Liver (tissue), 9 donors: ENCODE data around the gene PEMT. TPM values are rescaled to one million over a fixed set of nuclear protein-coding genes. Genes with fewer than 3 reads are reported as not detected.

Source experiments
- DNase-seq: peaks from one replicate; pipeline ENCODE4 v3.0.0-alpha.2; 2017; ENCODE audit warnings: low spot score
- H3K27ac ChIP-seq, 2 donors: one replicate each; pipeline ENCODE4 v1.7.0; 2013; ENCODE audit warnings: inconsistent platforms in 2 of 2, low read length in 2 of 2, control low read depth in 1 of 2, low read depth in 1 of 2, mild to moderate bottlenecking in 1 of 2
- H3K27me3 ChIP-seq, 4 donors: one replicate each; pipeline versions ENCODE4 v1.6.1 to v1.7.0; 2013; ENCODE audit warnings: low read length in 3 of 4, inconsistent platforms in 1 of 4, mild to moderate bottlenecking in 1 of 4, moderate library complexity in 1 of 4; ENCODE audit not compliant: control insufficient read depth in 4 of 4, insufficient read depth in 4 of 4
- H3K36me3 ChIP-seq, 4 donors: one replicate each; pipeline versions ENCODE4 v1.6.1 to v1.7.0; 2013; ENCODE audit warnings: low read length in 3 of 4, mild to moderate bottlenecking in 3 of 4, low read depth in 1 of 4, moderate library complexity in 1 of 4; ENCODE audit not compliant: control insufficient read depth in 4 of 4, insufficient read depth in 3 of 4
- H3K4me1 ChIP-seq, 4 donors: one replicate each; pipeline versions ENCODE4 v1.6.1 to v1.7.0; 2013; ENCODE audit warnings: low read length in 3 of 4, mild to moderate bottlenecking in 3 of 4, moderate library complexity in 1 of 4; ENCODE audit not compliant: control insufficient read depth in 4 of 4, insufficient read depth in 4 of 4
- H3K4me3 ChIP-seq, 3 donors: one replicate each; pipeline versions ENCODE4 v1.6.1 to v1.7.0; 2013; ENCODE audit warnings: low read length in 3 of 3, control low read depth in 1 of 3, low read depth in 1 of 3, mild to moderate bottlenecking in 1 of 3
- H3K9ac ChIP-seq, 2 donors: one replicate each; pipeline ENCODE4 v1.7.0; 2013; ENCODE audit warnings: low read length in 2 of 2, mild to moderate bottlenecking in 2 of 2, moderate library complexity in 2 of 2, control low read depth in 1 of 2, low read depth in 1 of 2
- H3K9me3 ChIP-seq, 4 donors: one replicate each; pipeline versions ENCODE4 v1.6.1 to v1.7.0; 2013; ENCODE audit warnings: low read length in 3 of 4; ENCODE audit not compliant: control insufficient read depth in 4 of 4
- EGR1 ChIP-seq, 2 donors: IDR thresholded peaks; 2 replicates each; pipeline ENCODE4 v1.6.1; 2016 to 2018; ENCODE audit warnings: antibody characterized with exemption in 2 of 2, low read depth in 2 of 2
- FOXA1 ChIP-seq: IDR thresholded peaks from 2 replicates; pipeline ENCODE4 v1.6.1; 2016; ENCODE audit warnings: antibody characterized with exemption
- FOXA2 ChIP-seq: IDR thresholded peaks from 2 replicates; pipeline ENCODE4 v1.6.1; 2016; ENCODE audit warnings: antibody characterized with exemption
- HNF4A ChIP-seq, 2 donors: conservative IDR thresholded peaks; 2 replicates each; pipeline ENCODE4 v1.6.1; 2016; ENCODE audit warnings: antibody characterized with exemption in 2 of 2, mild to moderate bottlenecking in 2 of 2
- JUND ChIP-seq, 2 donors: IDR thresholded peaks; 2 replicates each; pipeline ENCODE4 v1.6.1; 2016; ENCODE audit warnings: antibody characterized with exemption in 2 of 2
- NR2F2 ChIP-seq: IDR thresholded peaks from 2 replicates; pipeline ENCODE4 v1.6.1; 2016; ENCODE audit warnings: antibody characterized with exemption
- RXRA ChIP-seq, 2 donors: IDR thresholded peaks; 2 replicates each; pipeline ENCODE4 v1.6.1; 2017 to 2018; ENCODE audit warnings: antibody characterized with exemption in 2 of 2, mild to moderate bottlenecking in 1 of 2
- SP1 ChIP-seq: IDR thresholded peaks from 2 replicates; pipeline ENCODE4 v1.6.1; 2018; ENCODE audit warnings: antibody characterized with exemption, mild to moderate bottlenecking
- WGBS: extraction: QIAGEN DNeasy Blood & Tissue Kit; methylation state at CpG from one replicate; pipeline ENCODE4 v1.1.7; 2013; 5-methylcytosine and 5-hydroxymethylcytosine counted together
- polyA plus RNA-seq, 2 donors: library from polyadenylated mRNA; stranded (reverse) in 1 of 2; unstranded in 1 of 2; fragments of 200-250 nt in 1 of 2; fragments of >200 nt in 1 of 2; fragmentation: Nextera tagmentation in 1 of 2; extraction: Ambion mirVana in 1 of 2; gene quantifications; one replicate each; pipeline versions ENCODE4 v1.2.1 to v1.2.3, GENCODE V29; 2013 to 2015
- total RNA-seq, 2 donors: library from RNA; depleted of rRNA; stranded (reverse); fragments of >200 nt; gene quantifications; one replicate each; pipeline ENCODE4 v1.2.3, GENCODE V29; 2014
- TF ChIP-seq, protein P1 (sequence below): IDR thresholded peaks from 2 replicates; pipeline ENCODE4 v1.6.1; 2016; ENCODE audit warnings: antibody characterized with exemption
- TF ChIP-seq, protein P2 (sequence below): IDR thresholded peaks from 2 replicates; pipeline ENCODE4 v1.6.1; 2016; ENCODE audit warnings: antibody characterized with exemption, mild to moderate bottlenecking
- TF ChIP-seq, protein P3 (sequence below): IDR thresholded peaks from 2 replicates; pipeline ENCODE4 v1.6.1; 2016; ENCODE audit warnings: antibody characterized with exemption
- donor health status: healthy.
- donor health status: healthy.
- donor health status: healthy.
- donor health status: healthy.
- donor health status: healthy.

PEMT gene
- total and polyA plus RNA-seq, 4 donors: 64.6 to 211 (median 184) TPM

DNA sequence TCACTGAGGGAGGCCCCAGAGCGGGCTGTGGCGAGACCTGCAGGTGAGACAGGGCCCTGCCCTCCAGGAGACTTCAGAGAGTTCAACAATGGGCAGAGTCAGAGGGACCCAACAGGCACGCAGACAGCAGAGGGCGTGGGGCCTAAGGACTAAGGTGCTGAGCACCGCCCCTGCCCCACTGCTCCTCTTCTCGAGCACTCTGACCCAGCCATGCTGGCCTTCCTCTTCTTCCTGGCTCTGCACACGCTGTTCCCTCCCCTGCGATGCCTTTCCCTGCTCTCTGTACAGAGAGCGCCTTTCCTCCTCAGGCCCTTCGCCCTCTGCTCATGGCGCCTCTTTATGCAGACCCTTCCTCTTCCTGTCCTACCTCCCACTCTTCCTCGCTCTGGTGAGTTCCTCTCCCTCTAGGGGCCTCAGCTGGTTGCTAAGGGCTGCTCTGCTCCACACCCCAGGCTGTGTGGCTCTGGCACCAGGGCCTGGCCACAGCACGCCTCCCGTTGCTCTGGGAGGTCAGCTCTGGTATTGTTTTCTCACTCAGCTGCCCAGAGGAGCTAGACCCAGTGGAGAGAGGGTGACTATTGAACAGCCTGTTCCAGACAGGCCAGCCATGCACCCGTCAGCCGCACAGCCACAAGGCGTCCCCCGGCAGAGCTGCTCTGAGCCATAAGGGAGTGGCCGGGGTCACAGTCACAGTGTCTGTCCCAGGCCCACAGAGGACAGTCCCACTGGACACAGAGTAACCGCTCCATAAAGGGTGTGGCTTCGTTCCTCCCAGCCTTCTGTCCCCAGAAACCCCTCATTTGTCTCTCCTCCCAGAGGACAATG is 81.7 kb downstream of the PEMT start:
- no peaks in the 10 kb centered on the region for H3K9me3 ChIP-seq
- H3K36me3 ChIP-seq: peaks cover 3 to 28% (median 9%) of the 10 kb centered on the region in 4 donors
- H3K9ac ChIP-seq: no peak overlapping the region
- 93% methylated on average over 21 of the region's 21 CpGs for WGBS
- no peak for DNase-seq
- H3K27ac ChIP-seq: no peak overlapping the region
- no peaks in the 10 kb centered on the region for H3K4me1 ChIP-seq
- H3K27me3 ChIP-seq: no peaks in the 10 kb centered on the region
- no peak overlapping the region for H3K4me3 ChIP-seq
- TF ChIP-seq SP1 (no peak), NR2F2 (no peak), RXRA (IDR thresholded peaks at IDR 0.05) (no peak), FOXA2 (no peak), HNF4A (conservative IDR thresholded peaks at IDR 0.05) (no peak), EGR1 (IDR thresholded peaks at IDR 0.05; ENCODE audit: low read depth in 2 of 2) (no peak), FOXA1 (no peak), JUND (IDR thresholded peaks at IDR 0.05) (no peak)
- TF ChIP-seq, protein P1, sequence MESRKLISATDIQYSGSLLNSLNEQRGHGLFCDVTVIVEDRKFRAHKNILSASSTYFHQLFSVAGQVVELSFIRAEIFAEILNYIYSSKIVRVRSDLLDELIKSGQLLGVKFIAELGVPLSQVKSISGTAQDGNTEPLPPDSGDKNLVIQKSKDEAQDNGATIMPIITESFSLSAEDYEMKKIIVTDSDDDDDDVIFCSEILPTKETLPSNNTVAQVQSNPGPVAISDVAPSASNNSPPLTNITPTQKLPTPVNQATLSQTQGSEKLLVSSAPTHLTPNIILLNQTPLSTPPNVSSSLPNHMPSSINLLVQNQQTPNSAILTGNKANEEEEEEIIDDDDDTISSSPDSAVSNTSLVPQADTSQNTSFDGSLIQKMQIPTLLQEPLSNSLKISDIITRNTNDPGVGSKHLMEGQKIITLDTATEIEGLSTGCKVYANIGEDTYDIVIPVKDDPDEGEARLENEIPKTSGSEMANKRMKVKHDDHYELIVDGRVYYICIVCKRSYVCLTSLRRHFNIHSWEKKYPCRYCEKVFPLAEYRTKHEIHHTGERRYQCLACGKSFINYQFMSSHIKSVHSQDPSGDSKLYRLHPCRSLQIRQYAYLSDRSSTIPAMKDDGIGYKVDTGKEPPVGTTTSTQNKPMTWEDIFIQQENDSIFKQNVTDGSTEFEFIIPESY: no peak
- TF ChIP-seq, protein P2, sequence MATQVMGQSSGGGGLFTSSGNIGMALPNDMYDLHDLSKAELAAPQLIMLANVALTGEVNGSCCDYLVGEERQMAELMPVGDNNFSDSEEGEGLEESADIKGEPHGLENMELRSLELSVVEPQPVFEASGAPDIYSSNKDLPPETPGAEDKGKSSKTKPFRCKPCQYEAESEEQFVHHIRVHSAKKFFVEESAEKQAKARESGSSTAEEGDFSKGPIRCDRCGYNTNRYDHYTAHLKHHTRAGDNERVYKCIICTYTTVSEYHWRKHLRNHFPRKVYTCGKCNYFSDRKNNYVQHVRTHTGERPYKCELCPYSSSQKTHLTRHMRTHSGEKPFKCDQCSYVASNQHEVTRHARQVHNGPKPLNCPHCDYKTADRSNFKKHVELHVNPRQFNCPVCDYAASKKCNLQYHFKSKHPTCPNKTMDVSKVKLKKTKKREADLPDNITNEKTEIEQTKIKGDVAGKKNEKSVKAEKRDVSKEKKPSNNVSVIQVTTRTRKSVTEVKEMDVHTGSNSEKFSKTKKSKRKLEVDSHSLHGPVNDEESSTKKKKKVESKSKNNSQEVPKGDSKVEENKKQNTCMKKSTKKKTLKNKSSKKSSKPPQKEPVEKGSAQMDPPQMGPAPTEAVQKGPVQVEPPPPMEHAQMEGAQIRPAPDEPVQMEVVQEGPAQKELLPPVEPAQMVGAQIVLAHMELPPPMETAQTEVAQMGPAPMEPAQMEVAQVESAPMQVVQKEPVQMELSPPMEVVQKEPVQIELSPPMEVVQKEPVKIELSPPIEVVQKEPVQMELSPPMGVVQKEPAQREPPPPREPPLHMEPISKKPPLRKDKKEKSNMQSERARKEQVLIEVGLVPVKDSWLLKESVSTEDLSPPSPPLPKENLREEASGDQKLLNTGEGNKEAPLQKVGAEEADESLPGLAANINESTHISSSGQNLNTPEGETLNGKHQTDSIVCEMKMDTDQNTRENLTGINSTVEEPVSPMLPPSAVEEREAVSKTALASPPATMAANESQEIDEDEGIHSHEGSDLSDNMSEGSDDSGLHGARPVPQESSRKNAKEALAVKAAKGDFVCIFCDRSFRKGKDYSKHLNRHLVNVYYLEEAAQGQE: no peak

DNA sequence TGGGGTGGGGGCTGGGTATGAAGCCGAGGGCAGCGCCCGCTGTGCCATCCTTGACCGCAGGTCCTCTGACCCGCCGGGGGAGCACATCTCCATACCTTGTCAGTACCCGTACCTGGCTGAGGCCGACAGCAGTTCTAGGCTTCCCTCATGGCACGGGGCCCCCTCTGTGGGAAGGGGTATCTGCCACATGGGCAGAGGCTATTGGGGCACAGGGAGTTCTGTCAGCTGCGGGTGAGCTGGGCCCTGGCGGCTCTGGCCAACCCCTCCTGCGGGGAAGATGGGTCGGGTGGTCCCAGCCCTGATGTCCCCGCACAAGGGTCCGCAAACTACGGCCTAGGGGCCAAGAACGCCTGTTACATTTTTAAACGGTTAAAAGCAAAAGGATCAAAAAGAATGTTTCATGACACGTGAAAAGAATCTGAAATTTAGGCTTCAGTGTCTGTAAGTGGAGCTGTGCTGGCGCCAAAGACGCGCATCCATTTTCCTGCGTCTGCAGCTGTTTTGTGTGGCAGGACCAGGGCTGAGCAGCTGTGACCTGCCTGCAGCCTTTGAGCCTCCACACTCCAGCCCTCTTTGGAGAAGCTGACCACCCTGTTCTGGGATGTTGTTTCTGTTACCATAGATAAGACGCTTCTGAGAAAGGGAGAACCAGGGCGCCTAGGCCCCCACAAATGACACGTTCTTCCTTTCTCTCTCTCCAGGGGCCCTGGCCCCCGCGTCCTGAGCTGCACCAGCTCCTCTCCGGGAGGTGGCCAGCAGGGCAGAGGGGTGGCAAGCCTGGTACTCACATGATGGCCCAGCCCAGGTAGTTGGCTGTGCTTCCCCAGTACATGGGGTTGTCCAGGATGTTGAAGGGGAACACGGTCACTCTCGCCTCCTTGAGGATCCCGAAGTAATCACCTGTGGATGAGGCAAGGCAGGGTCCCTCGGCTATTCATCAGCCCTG is 82.6 kb downstream of the PEMT start:
- Histone ChIP-seq H3K36me3 (peaks cover 3 to 28% (median 9%) of the 10 kb centered on the region in 4 donors), H3K9me3 (no peaks in the 10 kb centered on the region), H3K27me3 (no peaks in the 10 kb centered on the region), H3K4me3 (no peak overlapping the region), H3K27ac (no peak overlapping the region), H3K4me1 (no peaks in the 10 kb centered on the region), H3K9ac (no peak overlapping the region)
- TF ChIP-seq, protein P3, sequence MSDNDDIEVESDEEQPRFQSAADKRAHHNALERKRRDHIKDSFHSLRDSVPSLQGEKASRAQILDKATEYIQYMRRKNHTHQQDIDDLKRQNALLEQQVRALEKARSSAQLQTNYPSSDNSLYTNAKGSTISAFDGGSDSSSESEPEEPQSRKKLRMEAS: no peak
- TF ChIP-seq HNF4A (conservative IDR thresholded peaks at IDR 0.05): no peak
- 96% methylated on average over 33 of the region's 33 CpGs for WGBS
- DNase-seq: no peak
